ENCODE measurements around the gene BLVRB.

GRCh38 chr19:40419066-40419612 lies 46.4 kb downstream of the BLVRB start:
- TF ChIP-seq, protein P1, sequence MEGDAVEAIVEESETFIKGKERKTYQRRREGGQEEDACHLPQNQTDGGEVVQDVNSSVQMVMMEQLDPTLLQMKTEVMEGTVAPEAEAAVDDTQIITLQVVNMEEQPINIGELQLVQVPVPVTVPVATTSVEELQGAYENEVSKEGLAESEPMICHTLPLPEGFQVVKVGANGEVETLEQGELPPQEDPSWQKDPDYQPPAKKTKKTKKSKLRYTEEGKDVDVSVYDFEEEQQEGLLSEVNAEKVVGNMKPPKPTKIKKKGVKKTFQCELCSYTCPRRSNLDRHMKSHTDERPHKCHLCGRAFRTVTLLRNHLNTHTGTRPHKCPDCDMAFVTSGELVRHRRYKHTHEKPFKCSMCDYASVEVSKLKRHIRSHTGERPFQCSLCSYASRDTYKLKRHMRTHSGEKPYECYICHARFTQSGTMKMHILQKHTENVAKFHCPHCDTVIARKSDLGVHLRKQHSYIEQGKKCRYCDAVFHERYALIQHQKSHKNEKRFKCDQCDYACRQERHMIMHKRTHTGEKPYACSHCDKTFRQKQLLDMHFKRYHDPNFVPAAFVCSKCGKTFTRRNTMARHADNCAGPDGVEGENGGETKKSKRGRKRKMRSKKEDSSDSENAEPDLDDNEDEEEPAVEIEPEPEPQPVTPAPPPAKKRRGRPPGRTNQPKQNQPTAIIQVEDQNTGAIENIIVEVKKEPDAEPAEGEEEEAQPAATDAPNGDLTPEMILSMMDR (conservative IDR thresholded peaks at IDR 0.05; ENCODE audit: low read depth, low read length): no peak
- no peak for TF ChIP-seq EZH2 (IDR thresholded peaks at IDR 0.05; ENCODE audit: low read length, unreplicated experiment)

All from PC-3 (cell line).